ENCODE data around the gene NBAS.
"Not testable (repeated sequence)": the region's sequence is repeated elsewhere in the genome, so short reads cannot be mapped to it uniquely, and the experiment has no call there.

Gene NBAS

DNA sequence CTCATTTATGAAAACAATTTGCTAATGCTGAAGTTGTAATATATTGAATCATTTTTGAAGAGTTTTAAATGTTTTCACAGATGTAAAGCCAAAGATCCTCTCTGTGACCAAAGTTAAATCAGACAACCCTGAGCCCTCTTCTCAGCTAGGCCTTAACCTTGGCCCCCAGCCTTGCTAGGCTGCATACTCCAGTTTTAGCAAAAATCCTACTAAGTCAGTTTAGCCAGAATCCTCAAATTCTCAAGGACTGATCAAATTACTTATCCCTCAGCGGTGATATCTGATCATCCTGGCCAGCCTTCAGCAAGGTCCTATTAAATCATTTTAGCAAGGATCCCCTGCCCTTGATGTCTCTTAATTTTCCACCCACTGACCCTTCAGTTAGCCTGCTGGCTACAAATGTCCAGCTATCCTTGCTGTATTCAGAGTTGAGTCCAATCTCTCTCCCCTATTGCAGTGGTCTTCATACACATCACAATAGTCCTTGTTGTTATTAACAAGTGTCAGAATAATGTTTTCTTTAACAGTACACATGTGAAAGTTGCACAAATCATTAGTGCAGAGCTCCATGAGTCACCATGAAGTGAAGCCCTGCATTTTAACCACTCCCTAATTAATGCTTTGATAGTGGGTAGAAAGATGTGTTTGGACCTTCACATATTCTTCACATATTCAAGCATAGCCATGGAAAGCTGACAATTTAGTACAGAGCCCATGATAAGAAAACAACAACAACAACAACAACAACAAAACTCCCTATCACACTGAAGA lies 206.4 kb downstream of the NBAS start:
- DNase-seq: no peak

- DNase-seq: no peak
Observed at GRCh38 chr2:15352363-15352762, 208.8 kb downstream of the NBAS start.

DNA sequence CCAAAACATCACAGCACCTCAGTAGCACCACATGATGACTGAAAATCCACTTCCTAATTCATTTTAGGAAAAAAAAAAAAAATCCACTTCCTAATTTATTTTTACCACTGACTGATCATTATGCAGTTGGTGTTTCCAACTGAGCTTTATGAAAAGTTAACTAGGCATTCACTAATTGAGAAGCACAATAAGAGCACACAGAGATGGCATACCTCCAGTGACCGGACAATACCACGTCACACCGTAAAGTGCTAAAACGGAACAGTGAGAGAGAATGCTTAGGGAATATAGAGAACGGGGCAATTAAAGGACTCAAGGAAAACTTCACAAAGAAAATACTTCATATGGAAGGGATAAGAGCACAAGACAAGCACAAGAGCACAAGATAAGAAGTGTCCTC lies 212.5 kb downstream of the NBAS start:
- no peak for DNase-seq

GRCh38 chr2:15348045-15348444 lies 213.1 kb downstream of the NBAS start:
- no peak for DNase-seq

GRCh38 chr2:15346624-15347023 lies 214.5 kb downstream of the NBAS start:
- DNase-seq: no peak

DNA sequence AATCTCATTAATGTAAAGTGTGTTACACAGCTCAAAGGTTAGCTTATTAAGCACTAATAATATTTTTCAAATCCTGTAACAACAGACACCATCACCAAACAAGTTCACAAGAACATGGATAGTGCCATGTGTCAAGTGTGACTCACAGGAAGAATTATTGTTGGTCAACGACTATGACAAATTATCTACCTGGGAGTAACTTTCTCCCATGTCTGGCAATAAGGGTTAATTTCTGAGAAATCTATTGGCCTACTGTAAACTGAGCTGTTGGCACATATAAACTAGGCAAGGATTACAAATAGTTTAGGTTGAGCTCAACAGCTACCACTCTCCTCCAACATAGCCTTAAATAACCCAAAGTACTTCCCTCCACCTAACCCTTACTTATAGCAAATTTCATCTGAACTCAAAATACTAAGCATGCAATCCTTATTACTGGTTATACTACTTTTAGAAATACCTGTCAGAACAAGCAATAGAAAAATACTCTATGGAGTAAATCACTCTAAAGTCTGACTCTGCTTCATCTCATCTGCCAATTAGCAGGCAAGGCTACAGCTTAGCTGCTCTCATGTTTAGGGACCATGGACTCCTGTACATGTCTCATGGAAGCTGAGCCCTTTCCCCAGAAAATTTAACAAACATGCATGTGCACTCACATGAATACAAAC lies 223.0 kb downstream of the NBAS start:
- no peak for DNase-seq

GRCh38 chr2:15334644-15335326 lies 226.3 kb downstream of the NBAS start:
- no peak for DNase-seq

DNA sequence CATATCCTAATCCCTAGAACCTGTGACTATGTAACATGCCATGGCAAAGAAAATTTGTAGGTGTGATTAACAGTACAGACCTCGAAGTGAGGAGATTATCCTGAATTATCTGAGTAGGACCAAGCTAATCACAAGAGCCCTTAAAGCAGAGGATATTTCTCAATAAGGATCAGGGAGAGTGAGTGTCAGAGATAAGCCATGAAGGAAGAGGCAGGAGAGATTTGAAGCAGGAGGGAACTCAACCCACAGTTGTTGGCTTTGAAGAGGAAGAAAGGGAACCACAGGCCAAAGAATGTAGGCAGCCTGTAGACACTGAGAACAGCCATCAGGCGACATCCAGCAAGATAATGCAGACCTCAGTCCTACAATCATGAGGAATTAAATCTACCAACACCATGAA lies 229.3 kb downstream of the NBAS start:
- DNase-seq: no peak

- peak; percentile 30 for DNase-seq
Observed at GRCh38 chr2:15325296-15325695, 235.8 kb downstream of the NBAS start.

GRCh38 chr2:15323227-15323626 lies 237.9 kb downstream of the NBAS start:
- DNase-seq: no peak

DNA sequence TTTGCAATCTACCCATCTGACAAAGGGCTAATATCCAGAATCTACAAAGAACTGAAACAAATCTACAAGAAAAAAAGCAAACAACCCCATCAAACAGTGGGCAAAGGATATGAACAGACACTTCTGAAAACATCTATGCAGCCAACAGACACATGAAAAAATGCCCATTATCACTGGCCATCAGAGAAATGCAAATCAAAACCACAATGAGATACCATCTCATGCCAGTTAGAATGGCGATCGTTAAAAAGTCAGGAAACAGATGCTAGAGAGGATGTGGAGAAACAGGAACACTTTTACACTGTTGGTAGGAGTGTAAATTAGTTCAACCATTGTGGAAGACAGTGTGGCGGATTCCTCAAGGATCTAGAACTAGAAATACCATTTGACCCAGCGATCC lies 239.7 kb downstream of the NBAS start:
- DNase-seq: not testable (repeated sequence)

DNA sequence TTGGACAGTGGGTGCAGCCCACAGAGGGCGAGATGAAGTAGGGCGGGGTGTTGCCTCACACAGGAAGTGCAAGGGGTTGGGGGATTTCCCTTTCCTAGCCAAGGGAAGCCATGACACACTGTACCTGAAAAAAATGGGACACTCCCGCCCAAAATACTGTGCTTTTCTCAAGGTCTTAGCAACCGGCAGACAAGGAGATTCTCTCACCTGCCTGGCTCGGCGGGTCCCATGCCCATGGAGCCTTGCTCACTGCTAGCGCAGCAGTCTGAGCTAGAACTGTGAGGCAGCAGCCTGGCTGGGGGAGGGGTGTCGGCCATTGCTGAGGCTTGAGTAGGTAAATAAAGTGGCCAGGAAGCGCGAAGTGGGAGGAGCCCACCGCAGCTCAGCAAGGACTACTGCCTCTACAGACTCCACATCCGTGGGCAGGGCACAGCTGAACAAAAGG lies 244.7 kb downstream of the NBAS start:
- peak; percentile 46 for DNase-seq

GRCh38 chr2:15315411-15315810 lies 245.7 kb downstream of the NBAS start:
- no peak for DNase-seq

DNA sequence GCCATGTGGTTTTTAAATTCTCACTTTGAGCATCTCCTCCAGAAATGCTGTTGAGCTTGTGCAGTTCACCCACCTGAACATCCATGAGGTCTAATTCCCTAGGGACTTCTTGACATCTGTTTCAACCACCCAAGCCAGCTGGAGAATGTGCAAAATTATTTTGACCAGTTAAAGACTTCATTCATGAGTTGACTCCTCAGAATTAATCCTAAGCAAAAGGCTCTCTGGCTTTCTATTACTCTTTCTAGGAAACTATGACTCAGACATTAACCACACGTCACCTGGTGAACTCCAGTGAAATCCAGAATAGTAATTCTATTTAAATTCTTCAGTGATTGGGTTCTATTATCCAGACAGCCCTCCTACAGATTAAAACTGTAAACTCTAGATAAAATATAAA lies 247.5 kb downstream of the NBAS start:
- DNase-seq: peak; percentile 61

DNA sequence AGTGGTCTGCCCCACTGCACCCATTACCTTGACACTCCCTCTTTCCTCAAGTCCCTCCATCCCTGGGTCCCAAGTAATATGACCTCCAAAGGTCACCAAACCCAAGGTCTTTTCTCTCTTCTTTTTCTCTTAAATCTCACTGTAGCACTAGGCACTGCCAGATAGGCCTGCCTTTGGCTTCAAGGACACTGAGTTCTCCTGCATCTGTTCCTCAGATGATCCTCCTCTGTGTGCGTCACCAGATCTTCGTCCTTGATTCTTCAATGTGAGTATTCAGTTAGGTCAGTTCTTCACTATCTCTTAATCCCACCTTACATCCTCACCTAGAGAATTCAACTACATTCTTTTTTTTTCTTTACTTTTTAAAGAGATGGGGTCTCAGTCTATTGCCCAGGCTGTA lies 249.2 kb downstream of the NBAS start:
- no peak for DNase-seq

GRCh38 chr2:15311201-15311907 lies 249.8 kb downstream of the NBAS start:
- peak; percentile 23 for DNase-seq

DNA sequence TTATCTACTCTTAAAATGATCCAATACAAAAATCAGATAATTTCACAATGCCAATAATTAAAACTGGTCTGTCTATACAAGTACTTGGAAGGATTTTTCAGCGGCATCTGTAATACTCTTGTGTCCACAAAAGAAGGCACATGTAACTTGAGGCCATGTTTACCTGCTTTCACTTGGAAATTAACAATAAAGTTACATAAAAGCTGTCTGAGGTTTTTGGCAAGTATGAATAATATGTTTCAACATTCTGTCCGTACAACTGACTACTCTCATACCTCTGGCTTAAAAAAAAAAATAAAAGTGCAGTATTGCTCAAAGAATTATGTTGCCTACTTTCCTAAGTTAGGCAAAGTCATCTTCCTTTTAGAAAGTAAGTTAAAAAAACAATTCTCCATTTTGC lies 253.6 kb downstream of the NBAS start:
- no peak for DNase-seq

- DNase-seq: no peak
Observed at GRCh38 chr2:15306706-15307105, 254.4 kb downstream of the NBAS start.

GRCh38 chr2:15303874-15304273 lies 257.3 kb downstream of the NBAS start:
- no peak for DNase-seq

- no peak for DNase-seq
Observed at GRCh38 chr2:15302154-15302553, 259.0 kb downstream of the NBAS start.

DNA sequence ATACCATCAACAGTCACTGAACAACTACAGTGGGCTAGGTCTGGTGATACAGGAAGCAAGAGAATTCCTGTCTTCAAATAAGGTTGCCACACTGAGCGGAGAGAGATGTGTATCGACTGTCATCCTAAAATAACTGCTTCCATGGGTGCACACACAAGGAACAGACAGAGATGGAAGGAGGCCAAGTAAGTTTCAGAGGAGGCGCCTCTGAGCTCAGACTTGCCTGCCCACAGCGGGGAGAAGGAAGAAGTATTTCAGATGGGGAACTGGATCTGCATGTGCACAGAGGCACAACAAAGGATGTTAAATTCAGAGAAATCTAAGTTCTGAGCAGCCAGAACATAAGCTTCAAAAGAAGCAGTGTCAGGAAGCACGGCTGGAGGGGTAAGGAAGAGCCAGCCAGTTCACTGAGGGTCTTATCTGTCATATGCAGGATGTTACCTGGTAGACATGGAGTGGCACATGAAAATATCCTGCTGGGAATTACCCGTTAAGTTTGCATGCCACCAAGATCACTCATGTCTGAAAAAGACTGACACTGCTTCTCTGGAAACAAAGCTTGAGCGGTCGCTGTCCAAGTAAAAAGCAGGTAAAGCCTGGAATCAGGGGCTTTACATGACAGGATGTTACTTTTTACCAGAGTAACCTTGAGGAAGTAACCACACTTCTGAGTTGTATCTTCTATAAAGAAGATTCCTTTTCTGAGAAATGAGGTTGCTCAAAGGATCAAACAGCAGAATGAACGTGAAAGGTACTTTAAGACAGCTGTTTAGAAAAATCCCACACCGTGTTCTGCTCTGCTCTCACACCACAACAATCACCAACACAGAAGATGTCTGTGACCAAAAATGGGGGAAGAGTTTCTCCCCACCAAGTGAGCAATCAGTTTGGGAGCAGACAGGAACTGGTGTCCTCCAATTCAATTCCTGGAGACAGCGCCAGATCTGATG lies 260.2 kb downstream of the NBAS start:
- DNase-seq: no peak

DNA sequence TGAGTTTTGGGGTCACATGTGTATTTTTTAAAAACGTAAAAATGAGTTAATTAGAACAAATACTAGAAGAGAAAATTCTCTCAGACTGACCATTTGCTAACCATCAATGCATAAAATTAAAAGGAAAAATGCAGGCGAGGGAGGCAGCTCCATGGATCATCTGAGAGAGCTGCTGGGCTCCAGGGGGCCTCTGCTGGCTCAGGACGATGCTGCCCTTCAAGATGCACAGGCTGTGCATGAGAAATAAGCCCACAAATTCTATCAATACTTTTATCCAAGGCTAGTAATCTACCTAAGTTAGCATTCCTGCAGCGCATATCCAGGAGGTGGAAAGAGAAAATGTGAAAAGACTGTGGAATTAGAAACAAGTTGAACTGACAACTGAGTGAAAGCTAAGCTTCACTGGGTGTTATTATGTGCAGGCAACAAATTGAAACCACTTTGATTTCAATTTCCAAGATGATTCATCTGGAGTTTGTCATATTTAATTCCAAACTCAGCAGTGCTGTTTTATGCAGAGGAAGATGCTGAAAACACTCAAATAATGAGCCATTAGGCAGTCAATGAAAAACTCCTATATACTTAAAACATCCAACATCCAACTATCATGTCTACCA lies 261.1 kb downstream of the NBAS start:
- DNase-seq: no peak
